Heart left ventricle (tissue), 13 donors: ENCODE results near the gene SLC16A4.

Experiments used
- CTCF ChIP-seq, 12 donors: fragments of 200-600 bp; sonication (generic) in 4 of 12; IDR thresholded peaks; one replicate each; pipeline versions ENCODE4 v1.5.0 to v1.8.0; 2018 to 2022; ENCODE audit warnings: antibody characterized with exemption in 12 of 12, mild to moderate bottlenecking in 5 of 12
- POLR2A ChIP-seq, 2 donors: fragments of 450-650 bp; IDR thresholded peaks; one replicate each; pipeline ENCODE4 v1.6.1; 2017; ENCODE audit warnings: antibody characterized with exemption in 2 of 2, mild to moderate bottlenecking in 2 of 2, moderate library complexity in 2 of 2
- donor health status: ischemic (EF 13 %, LVEDD 7.1; RV severe dilation, severe dysfunction).
- donor health status: DM: no; HTN: yes; CAD: no.
- donor health status: DM: no; HTN: no; CAD: no.
- donor health status: ischemic (EF 25% LVEDD 6.9; RV normal size, moderate dysfunction).
- donor health status: ischemic (EF 25% LVEDD 5.7; RV mildly dilated, moderate dysfunction).
- donor health status: ischemic (EF 35%, LVEDD 5.7; RV mildly dilated, moderate dysfunction).
- donor health status: nonischemic (EF 11% LVEDD 7.7; RV severe dilation, severe dysfunction).
- donor health status: DM: yes; HTN: yes; CAD: no.
- donor health status: PGD.
- donor health status: ischemic (EF 29% LVEDD 5.4; RV normal size, mild dysfunction).
- donor health status: nonischemic (EF 23%, LVEDD 6.1; RV moderate dilation, normal function).

GRCh38 chr1:110426854-110427253 is 36.0 kb upstream of the SLC16A4 start:
- TF ChIP-seq CTCF (IDR thresholded peaks at IDR 0.05) (no peak), POLR2A (IDR thresholded peaks at IDR 0.05) (no peak)
